ENCODE data around the gene TMEM217. TPM values are rescaled to one million over a fixed set of nuclear protein-coding genes. Genes with fewer than 3 reads are reported as not detected.

TMEM217 gene
- total RNA-seq, 1 donor from 2014 or later: 2.7 TPM

DNA sequence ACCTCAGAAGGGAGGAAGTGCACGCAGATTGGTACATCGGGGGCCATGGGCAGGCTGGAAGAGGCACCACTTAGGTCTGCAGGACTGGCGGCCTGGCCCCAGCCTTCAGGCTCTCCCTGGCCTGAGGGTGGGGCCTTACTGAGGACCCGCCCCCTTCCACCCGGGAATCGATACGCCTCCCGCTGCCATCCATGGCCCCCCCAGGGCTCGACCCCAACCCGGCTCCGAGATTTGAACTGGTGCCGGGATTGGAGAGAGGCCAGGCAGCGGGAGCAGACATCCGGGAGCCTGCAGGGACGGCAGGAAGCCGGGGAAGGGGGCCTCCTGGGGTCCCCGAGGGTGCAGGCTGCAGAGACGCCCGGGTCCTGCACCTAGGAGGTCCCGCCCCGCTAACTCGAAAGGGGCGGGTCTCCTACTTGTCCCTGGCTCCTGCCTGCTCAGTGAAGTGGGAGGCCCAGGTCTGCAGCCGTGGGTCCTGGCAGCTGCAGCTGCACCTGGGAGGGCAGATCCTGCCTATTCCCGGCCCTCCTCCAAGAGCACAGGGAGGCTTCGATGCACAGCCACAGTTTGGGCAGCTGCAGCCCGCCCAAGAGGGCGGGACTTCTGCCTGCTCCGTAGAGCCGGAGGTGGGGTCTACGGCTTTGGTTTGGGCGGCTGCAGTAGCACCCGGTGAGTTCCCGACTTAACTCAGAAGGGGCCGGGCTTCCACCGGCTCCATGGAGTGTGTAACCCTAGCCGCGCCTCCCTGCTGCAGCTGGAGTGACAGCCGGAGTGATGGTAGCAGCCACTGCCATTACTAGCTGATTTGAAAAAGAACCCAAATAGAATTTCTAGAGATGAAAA lies 35.6 kb downstream of the TMEM217 start:
- peaks cover 12% of the 10 kb centered on the region for H3K4me1 Mint-ChIP-seq
- H3K9me3 Mint-ChIP-seq: no peaks in the 10 kb centered on the region
- no peaks in the 10 kb centered on the region for H3K27me3 Mint-ChIP-seq (ENCODE audit: low read depth)
- no peaks in the 10 kb centered on the region for H3K36me3 Mint-ChIP-seq
- peak overlapping the region; percentile 73 for H3K4me3 Mint-ChIP-seq
- DNase-seq (ENCODE audit: low spot score in 2 of 2, unreplicated experiment in 2 of 2): peak; percentile 61 to 79
- H3K27ac Mint-ChIP-seq: peak overlapping the region; percentile 78
- TF ChIP-seq, protein P1, sequence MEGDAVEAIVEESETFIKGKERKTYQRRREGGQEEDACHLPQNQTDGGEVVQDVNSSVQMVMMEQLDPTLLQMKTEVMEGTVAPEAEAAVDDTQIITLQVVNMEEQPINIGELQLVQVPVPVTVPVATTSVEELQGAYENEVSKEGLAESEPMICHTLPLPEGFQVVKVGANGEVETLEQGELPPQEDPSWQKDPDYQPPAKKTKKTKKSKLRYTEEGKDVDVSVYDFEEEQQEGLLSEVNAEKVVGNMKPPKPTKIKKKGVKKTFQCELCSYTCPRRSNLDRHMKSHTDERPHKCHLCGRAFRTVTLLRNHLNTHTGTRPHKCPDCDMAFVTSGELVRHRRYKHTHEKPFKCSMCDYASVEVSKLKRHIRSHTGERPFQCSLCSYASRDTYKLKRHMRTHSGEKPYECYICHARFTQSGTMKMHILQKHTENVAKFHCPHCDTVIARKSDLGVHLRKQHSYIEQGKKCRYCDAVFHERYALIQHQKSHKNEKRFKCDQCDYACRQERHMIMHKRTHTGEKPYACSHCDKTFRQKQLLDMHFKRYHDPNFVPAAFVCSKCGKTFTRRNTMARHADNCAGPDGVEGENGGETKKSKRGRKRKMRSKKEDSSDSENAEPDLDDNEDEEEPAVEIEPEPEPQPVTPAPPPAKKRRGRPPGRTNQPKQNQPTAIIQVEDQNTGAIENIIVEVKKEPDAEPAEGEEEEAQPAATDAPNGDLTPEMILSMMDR (IDR thresholded peaks at IDR 0.05; ENCODE audit: unreplicated experiment): no peak

DNA sequence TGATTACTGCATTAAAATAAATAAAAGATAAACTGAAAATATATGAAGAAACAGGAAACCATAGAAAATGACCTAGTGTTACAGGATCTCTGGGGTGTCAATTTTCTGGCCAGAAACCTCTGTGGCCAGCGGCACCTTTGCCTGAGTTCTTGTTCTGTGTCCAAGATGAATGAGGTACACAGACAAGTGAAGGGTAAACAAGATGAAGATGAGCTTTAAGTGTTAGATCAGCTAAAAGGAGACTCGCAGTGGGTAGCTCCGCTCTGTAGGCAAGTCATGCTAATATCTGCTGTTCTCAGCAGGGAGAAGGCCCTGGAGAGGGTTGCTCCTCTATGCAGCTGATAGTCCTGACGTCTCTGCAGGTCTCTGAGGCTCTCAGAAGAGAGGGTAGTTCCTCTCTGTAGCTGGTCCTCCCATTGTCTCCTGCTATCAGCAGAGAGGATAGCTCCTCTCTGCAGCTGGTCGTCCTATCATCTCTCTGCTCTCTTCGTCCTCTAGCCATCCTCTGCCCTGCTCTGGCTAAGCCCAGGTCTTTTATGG lies 36.3 kb downstream of the TMEM217 start:
- H3K4me3 Mint-ChIP-seq: peak overlapping the region; percentile 73
- no peaks in the 10 kb centered on the region for H3K27me3 Mint-ChIP-seq (ENCODE audit: low read depth)
- H3K27ac Mint-ChIP-seq: peak overlapping the region; percentile 74
- peaks cover 12% of the 10 kb centered on the region for H3K4me1 Mint-ChIP-seq
- no peak for DNase-seq (ENCODE audit: low spot score in 2 of 2, unreplicated experiment in 2 of 2)
- no peaks in the 10 kb centered on the region for H3K9me3 Mint-ChIP-seq
- TF ChIP-seq, protein P1 (IDR thresholded peaks at IDR 0.05; ENCODE audit: unreplicated experiment): no peak
- H3K36me3 Mint-ChIP-seq: no peaks in the 10 kb centered on the region

DNA sequence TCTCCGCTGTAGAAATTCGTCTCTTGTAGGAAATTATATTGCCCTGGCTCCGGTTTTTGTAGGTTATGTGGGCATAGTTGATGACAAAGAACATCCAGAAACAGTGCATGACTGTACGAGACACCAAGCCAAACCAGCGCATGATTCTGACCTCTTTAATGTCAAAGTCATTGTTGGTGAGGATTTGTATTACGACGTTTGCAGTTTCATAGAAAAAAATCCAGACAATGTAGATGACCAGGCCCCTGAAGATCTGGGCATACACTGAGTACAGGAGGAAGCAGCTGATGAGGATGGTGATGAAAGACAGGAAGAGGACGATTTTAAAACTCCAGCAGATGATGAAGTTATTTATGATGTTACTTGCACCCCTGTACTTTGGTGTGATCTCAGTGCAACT lies 39.4 kb downstream of the TMEM217 start:
- no peaks in the 10 kb centered on the region for H3K9me3 Mint-ChIP-seq
- TF ChIP-seq, protein P1 (IDR thresholded peaks at IDR 0.05; ENCODE audit: unreplicated experiment): no peak
- H3K36me3 Mint-ChIP-seq: no peaks in the 10 kb centered on the region
- no peaks in the 10 kb centered on the region for H3K27me3 Mint-ChIP-seq (ENCODE audit: low read depth)
- H3K27ac Mint-ChIP-seq: no peak overlapping the region
- DNase-seq (ENCODE audit: low spot score in 2 of 2, unreplicated experiment in 2 of 2): no peak
- H3K4me1 Mint-ChIP-seq: peaks cover 12% of the 10 kb centered on the region
- H3K4me3 Mint-ChIP-seq: no peak overlapping the region

DNA sequence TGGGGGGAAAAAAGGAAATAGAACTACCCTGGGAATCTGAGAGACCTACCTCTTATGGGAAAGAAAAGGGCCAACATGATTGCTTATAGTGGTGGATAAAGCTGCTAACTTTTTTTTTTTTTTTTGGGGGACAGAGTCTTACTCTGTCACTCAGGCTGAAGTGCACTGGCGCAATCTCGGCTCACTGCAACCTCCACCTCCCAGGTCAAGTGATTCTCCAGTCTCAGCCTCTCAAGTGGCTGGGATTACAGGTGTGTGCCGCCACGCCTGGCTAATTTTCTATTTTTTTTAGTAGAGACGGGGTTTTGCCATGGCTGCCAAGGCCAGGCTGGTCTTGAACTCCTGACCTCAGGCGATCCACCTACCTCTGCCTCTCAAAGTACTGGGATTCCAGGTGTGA lies 39.9 kb downstream of the TMEM217 start:
- H3K27ac Mint-ChIP-seq: no peak overlapping the region
- H3K27me3 Mint-ChIP-seq (ENCODE audit: low read depth): no peaks in the 10 kb centered on the region
- H3K4me3 Mint-ChIP-seq: no peak overlapping the region

DNA sequence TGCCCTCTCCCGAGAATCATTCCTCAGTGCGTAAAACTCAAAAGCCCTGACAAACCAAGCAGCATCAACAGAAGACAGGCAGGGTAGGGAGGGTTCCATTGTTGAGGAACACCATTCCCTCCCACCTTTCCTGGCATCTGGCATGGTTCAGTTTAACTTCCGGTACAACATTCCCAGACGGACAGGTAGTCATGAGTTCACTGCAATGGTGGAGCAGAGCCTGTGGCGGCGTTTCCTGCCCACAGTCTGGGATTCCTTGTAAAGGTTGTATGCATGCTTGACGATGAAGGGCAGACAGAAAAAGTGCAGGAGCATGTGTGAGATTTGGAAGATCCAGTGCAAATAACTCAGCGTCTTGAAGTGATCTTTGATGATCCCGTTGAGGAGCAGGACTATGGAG lies 45.7 kb downstream of the TMEM217 start:
- H3K4me1 Mint-ChIP-seq: peaks cover 5% of the 10 kb centered on the region
- no peak overlapping the region for H3K27ac Mint-ChIP-seq
- H3K9me3 Mint-ChIP-seq: no peaks in the 10 kb centered on the region
- TF ChIP-seq, protein P1 (IDR thresholded peaks at IDR 0.05; ENCODE audit: unreplicated experiment): no peak
- H3K27me3 Mint-ChIP-seq (ENCODE audit: low read depth): no peaks in the 10 kb centered on the region
- H3K4me3 Mint-ChIP-seq: no peak overlapping the region
- no peak for DNase-seq (ENCODE audit: low spot score in 2 of 2, unreplicated experiment in 2 of 2)
- H3K36me3 Mint-ChIP-seq: no peaks in the 10 kb centered on the region

More for the DNA sequence above, 39.9 kb downstream of the TMEM217 start:
- peaks cover 10% of the 10 kb centered on the region for H3K4me1 Mint-ChIP-seq
- TF ChIP-seq, protein P1 (IDR thresholded peaks at IDR 0.05; ENCODE audit: unreplicated experiment): no peak
- DNase-seq (ENCODE audit: low spot score in 2 of 2, unreplicated experiment in 2 of 2): no peak
- no peaks in the 10 kb centered on the region for H3K36me3 Mint-ChIP-seq
- H3K9me3 Mint-ChIP-seq: no peaks in the 10 kb centered on the region
